ENCODE measurements around the gene IGFLR1. TPM values are rescaled to one million over a fixed set of nuclear protein-coding genes. Genes with fewer than 3 reads are reported as not detected.

Gene IGFLR1
- total RNA-seq, 1 donor from 2014 or later, result 138 TPM

DNA sequence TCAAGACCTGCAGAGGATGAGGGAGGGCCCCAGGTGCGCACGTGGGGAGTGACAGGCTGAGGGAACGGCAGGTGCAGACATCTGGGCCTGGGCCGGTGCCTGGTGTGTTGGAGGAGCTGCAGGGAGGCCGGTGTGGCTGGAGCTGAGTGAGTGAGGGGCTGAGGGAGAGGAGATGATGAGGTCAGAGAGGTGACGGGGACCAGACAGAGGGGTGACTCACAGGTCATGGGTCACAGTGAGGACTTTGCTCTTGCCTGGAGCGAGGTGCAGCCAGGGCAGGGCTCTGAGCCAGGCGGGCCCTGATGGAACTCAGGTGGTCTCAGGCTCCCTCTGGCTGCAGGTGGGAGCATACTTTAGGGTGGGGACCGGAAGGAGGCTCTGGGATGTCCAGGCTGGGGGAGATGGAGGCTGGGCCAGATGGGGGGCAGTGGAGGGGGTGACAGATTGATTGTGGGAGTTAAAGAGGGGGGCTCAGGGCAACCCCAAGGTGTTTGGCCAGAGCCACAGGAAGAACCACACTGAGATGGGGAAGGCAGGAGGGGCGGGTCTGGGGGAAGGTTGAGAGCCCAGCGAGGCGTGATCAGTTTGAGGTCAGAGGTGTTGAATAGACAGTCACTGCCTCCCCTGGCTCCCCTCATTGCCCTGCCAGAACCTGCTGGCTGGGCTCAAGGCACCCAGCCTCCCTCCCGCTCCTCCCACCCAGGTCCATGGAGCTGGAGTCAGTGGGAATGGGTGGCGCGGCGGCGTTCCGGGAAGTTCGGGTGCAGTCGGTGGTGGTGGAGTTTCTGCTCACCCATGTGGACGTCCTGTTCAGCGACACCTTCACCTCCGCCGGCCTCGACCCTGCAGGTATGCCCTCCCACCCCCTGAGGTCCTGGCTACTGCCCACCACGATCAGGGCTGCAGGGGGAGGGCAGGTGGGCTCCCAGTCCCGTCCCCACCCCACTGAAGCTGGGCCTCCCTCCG, 41.5 kb upstream of the IGFLR1 start:
- Mint-ChIP-seq H3K27ac (no peak overlapping the region), H3K9me3 (no peaks in the 10 kb centered on the region), H3K4me3 (ENCODE audit: low read depth) (no peak overlapping the region), H3K36me3 (ENCODE audit: low read depth) (peaks cover 24% of the 10 kb centered on the region), H3K4me1 (ENCODE audit: low read depth) (peaks cover 3% of the 10 kb centered on the region), H3K27me3 (ENCODE audit: low read depth) (no peaks in the 10 kb centered on the region)
- intact Hi-C loops (cut with micrococcal nuclease), result no loop called here
- no peak for DNase-seq (ENCODE audit: low spot score)

DNA sequence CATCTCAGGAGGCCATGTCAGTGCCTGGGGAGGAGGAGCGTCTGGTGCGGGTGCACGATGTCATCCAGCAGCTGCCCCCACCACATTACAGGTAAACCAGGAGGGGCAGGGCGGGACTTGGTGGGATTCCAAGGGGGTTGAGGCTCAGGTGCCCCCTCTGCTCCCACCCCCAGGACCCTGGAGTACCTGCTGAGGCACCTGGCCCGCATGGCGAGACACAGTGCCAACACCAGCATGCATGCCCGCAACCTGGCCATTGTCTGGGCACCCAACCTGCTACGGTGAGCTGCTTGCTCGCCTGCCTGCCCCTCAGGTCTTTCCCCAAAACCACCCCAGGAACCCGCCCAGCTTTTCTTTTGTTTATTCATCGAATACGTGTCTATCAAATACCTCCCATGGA, 40.3 kb upstream of the IGFLR1 start:
- intact Hi-C loops (cut with micrococcal nuclease), result no loop called here
- H3K27me3 Mint-ChIP-seq (ENCODE audit: low read depth), result no peaks in the 10 kb centered on the region
- H3K36me3 Mint-ChIP-seq (ENCODE audit: low read depth), result peaks cover 24% of the 10 kb centered on the region
- no peak overlapping the region for H3K4me3 Mint-ChIP-seq (ENCODE audit: low read depth)
- H3K4me1 Mint-ChIP-seq (ENCODE audit: low read depth), result peaks cover 3% of the 10 kb centered on the region
- no peak for DNase-seq (ENCODE audit: low spot score)
- no peaks in the 10 kb centered on the region for H3K9me3 Mint-ChIP-seq
- no peak overlapping the region for H3K27ac Mint-ChIP-seq

DNA sequence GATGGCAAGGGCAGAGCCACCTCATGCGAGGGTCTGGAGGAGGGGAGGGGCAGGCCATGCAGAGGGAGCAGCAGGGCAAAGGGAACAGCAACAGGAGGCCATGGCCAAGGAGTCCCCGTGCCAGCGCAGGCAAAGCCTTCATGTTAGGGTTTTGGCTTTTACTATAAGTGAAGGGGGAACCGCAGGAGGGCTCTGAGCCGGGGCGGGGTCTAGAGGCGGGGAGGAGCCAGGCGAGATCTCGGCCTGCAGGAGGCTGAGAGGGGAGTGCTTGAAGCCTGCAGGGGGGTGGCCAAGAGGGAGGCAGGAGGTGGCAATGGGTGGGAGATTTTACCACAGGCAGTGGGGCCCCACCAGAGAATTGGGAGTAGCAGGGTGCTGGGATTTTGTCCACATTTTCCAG, 39.4 kb upstream of the IGFLR1 start:
- Mint-ChIP-seq H3K4me3 (ENCODE audit: low read depth) (no peak overlapping the region), H3K27ac (no peak overlapping the region), H3K27me3 (ENCODE audit: low read depth) (no peaks in the 10 kb centered on the region), H3K9me3 (no peaks in the 10 kb centered on the region), H3K4me1 (ENCODE audit: low read depth) (peaks cover 8% of the 10 kb centered on the region), H3K36me3 (ENCODE audit: low read depth) (peaks cover 24% of the 10 kb centered on the region)
- intact Hi-C loops (cut with micrococcal nuclease), result no loop called here
- DNase-seq (ENCODE audit: low spot score), result no peak

DNA sequence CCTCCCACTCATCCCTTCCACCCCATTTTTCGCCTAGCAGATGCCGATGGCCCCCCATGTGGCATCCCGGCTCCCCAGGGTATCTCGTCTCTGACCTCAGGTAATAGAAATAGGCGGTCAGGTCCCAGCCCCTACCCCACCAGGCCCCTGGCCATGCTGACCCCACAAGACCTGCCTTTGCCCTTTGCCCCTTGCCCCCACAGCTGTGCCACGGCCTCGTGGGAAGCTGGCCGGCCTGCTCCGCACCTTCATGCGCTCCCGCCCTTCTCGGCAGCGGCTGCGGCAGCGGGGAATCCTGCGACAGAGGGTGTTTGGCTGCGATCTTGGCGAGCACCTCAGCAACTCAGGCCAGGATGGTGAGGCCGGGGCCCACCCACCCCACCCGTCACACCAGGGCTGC, 38.5 kb upstream of the IGFLR1 start:
- Mint-ChIP-seq H3K27me3 (ENCODE audit: low read depth) (no peaks in the 10 kb centered on the region), H3K4me1 (ENCODE audit: low read depth) (peaks cover 15% of the 10 kb centered on the region), H3K27ac (no peak overlapping the region), H3K36me3 (ENCODE audit: low read depth) (peaks cover 24% of the 10 kb centered on the region), H3K9me3 (no peaks in the 10 kb centered on the region), H3K4me3 (ENCODE audit: low read depth) (no peak overlapping the region)
- intact Hi-C loops (cut with micrococcal nuclease), result no loop called here
- no peak for DNase-seq (ENCODE audit: low spot score)

DNA sequence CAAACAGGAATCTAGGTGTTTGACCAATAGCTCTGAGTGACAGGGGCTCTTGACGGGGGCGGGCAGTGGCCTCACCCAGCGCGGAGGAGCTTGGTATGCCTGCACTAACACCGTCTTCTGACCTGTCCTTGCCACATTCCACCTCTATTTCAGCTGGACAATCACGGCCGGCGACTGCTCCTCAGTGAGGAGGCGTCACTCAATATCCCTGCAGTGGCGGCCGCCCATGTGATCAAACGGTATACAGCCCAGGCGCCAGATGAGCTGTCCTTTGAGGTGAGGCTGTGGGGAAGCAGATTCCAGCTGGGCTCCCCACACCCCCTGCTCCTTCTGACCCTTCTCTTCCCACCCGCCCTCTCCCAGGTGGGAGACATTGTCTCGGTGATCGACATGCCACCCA, 37.8 kb upstream of the IGFLR1 start:
- Mint-ChIP-seq H3K27ac (no peak overlapping the region), H3K4me3 (ENCODE audit: low read depth) (no peak overlapping the region), H3K9me3 (no peaks in the 10 kb centered on the region), H3K36me3 (ENCODE audit: low read depth) (peaks cover 24% of the 10 kb centered on the region), H3K27me3 (ENCODE audit: low read depth) (no peaks in the 10 kb centered on the region), H3K4me1 (ENCODE audit: low read depth) (peaks cover 15% of the 10 kb centered on the region)
- DNase-seq (ENCODE audit: low spot score), result no peak
- intact Hi-C loops (cut with micrococcal nuclease), result no loop called here

DNA sequence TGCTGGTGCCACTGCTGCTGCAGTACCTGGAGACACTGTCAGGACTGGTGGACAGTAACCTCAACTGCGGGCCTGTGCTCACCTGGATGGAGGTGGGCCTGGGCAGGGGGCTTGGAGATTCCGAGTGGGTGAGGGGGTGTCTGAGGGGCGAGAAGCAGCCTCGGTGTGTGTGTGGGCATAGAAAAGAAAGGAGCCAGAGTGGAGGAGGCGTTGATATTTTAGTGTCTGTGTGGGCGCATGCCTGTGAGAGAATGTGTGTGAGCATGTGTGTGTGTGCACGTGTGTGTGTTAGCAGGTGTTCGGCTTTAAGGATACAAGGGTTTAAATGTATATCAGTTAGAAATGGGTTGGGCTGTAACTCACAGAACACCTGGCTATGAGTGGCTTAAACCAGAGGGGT, 36.8 kb upstream of the IGFLR1 start:
- Mint-ChIP-seq H3K4me3 (ENCODE audit: low read depth) (no peak overlapping the region), H3K27me3 (ENCODE audit: low read depth) (no peaks in the 10 kb centered on the region), H3K27ac (no peak overlapping the region), H3K36me3 (ENCODE audit: low read depth) (peaks cover 24% of the 10 kb centered on the region), H3K9me3 (no peaks in the 10 kb centered on the region), H3K4me1 (ENCODE audit: low read depth) (peaks cover 21% of the 10 kb centered on the region)
- DNase-seq (ENCODE audit: low spot score), result no peak
- intact Hi-C loops (cut with micrococcal nuclease), result no loop called here

DNA sequence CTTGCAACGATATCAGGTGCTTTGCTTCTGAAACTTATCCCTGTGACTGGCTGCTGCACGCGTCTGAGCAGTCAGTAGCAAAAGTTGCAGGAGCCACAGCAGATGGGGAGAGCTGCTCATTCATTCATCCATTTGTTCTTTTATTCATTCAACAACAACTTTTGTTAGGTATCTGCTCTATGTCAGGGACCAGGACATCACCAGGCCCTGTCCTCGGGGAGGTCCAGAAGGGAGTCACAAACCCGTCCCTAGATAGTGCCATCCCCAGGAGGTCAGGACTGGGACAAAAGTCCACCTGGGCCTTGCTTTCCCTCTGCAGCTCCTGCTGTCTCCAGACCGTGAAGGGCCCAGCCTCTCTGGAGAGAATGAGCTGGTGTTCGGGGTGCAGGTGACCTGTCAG, 35.7 kb upstream of the IGFLR1 start:
- Mint-ChIP-seq H3K36me3 (ENCODE audit: low read depth) (peaks cover 17% of the 10 kb centered on the region), H3K27me3 (ENCODE audit: low read depth) (no peaks in the 10 kb centered on the region), H3K9me3 (no peaks in the 10 kb centered on the region), H3K27ac (no peak overlapping the region), H3K4me1 (ENCODE audit: low read depth) (peaks cover 21% of the 10 kb centered on the region), H3K4me3 (ENCODE audit: low read depth) (no peak overlapping the region)
- DNase-seq (ENCODE audit: low spot score), result no peak
- intact Hi-C loops (cut with micrococcal nuclease), result no loop called here

DNA sequence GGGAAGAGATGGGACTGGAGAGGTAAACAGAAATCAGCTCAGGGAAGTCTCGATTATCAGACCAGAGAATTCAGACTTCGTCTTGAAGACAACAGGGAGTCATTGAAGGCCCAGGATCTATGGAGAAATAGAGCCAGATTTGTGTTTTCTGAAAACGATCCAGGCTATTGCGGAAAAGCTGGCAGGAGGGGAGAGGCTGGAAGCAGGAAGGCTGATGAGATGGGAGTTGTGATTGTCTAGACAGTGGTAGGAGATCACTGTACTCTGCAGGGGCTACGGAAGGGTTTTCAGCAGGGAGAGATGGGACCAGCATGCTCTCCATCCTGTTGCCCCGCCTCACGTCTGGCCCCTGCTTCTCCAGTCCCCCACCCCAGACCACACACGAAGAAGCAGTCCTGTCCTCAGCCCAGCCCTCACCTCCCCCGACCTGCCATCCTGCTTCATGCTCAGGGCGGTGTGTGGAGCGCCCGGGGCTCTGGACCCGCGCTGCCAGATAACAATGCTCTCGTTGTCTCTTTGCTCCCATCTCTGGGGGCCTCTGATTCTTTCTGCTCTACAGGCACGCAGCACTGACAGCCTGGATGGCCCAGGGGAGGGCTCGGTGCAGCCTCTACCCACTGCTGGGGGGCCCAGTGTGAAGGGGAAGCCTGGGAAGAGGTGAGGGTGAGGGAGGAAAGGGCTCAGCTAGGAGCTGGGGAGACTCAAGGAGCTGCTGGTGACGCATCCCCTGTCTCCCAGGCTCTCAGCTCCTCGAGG, 35.0 kb upstream of the IGFLR1 start:
- intact Hi-C loops (cut with micrococcal nuclease), result no loop called here
- Mint-ChIP-seq H3K27me3 (ENCODE audit: low read depth) (no peaks in the 10 kb centered on the region), H3K9me3 (no peaks in the 10 kb centered on the region), H3K4me3 (ENCODE audit: low read depth) (peak overlapping the region; percentile 24), H3K4me1 (ENCODE audit: low read depth) (peaks cover 21% of the 10 kb centered on the region), H3K27ac (no peak overlapping the region), H3K36me3 (ENCODE audit: low read depth) (peaks cover 13% of the 10 kb centered on the region)
- no peak for DNase-seq (ENCODE audit: low spot score)

DNA sequence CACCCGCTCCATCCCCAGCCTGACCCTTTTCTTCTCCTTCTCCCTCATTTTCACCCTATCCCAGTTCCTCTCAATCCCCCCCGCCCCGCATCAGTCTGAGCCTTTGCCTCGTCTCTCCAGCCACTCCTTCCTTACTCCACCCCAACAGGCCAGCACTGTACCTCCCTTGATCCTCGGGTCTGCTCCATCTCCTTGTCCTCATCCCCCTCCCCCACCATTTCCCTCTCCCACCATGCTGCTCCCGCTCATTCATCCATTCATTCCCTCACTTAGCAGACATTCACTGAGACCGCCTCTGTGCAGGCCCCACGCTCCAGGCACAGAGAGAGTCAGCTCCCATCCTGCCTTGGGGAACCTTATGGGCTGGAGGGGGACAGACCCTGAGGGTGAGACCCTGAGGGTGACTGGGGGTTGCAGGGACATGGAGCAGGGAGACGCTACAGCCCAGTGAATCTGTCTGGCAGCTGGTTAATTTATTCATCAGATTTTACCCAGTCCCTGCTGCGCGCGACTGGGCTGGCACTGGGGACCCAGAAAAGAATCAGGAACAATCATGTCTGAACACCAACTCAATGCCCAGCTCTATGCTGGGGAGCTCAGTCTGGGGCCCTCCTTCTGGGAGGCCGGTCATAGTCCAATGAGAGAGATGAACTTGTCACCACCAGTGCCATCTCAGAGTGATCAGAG, 34.0 kb upstream of the IGFLR1 start:
- H3K27ac Mint-ChIP-seq, result peak overlapping the region; percentile 73
- no peaks in the 10 kb centered on the region for H3K27me3 Mint-ChIP-seq (ENCODE audit: low read depth)
- intact Hi-C loops (cut with micrococcal nuclease), result no loop called here
- peak overlapping the region; percentile 86 for H3K4me3 Mint-ChIP-seq (ENCODE audit: low read depth)
- H3K9me3 Mint-ChIP-seq, result no peaks in the 10 kb centered on the region
- peaks cover 21% of the 10 kb centered on the region for H3K4me1 Mint-ChIP-seq (ENCODE audit: low read depth)
- peaks cover 7% of the 10 kb centered on the region for H3K36me3 Mint-ChIP-seq (ENCODE audit: low read depth)
- DNase-seq (ENCODE audit: low spot score), result no peak

DNA sequence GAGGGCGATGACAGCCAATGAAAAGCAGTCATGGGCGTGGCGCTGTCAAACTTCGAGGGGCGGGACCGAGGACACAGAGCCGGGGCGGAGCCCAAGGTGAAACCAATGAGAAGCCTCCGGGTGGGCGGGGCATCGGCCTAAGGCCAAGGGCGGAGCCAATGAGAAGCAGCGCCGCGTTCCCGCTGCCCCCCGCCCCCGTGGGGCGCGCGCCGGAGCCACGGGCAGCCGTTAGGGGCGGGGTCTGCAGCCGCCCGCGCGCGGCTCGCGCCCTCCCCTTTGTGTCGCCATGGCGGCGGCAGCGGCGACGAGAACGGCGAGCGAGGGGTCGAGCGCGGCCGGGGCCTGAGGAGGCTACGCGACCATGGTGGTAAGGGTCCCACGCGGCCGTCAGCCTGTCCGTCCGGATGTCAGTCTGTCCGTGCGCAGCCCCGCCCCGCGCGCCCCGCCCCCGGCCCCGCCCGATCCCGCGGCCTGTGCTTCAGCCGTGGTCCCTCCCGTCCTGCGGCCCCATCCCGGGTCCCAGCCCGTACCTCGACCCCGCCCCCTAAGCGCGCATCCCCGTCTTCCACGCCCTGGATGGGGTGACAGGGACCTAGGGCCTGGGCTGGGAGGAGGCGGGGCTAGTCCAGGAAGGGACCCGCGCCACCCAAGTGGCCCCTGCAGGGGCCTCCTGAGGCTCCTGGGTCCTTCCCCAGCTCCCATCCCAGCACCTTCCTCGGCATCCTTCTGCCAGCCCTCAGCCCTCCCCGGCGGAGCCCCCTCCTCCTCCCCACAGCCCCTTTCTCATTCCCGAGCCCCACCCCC, 33.2 kb upstream of the IGFLR1 start, which contains the start of gene ARHGAP33:
TSS of gene ARHGAP33 (plus strand) at position 267 of the 804 bp plus-strand sequence. CDS start at position 362, 95 bp downstream.
- intact Hi-C loops (cut with micrococcal nuclease), result loop anchor here (1.0 to 2.0 kb wide), 3 partner anchors 17 to 58 kb away; partner anchors contain the start of genes LIN37 and PROSER3
- H3K27me3 Mint-ChIP-seq (ENCODE audit: low read depth), result no peaks in the 10 kb centered on the region
- peak within 1 kb of the TSS; percentile 86 for H3K4me3 Mint-ChIP-seq (ENCODE audit: low read depth)
- peak within 1 kb of the TSS; percentile 73 for H3K27ac Mint-ChIP-seq
- peaks cover 21% of the 10 kb centered on the region for H3K4me1 Mint-ChIP-seq (ENCODE audit: low read depth)
- peaks cover 5% of the 10 kb centered on the region for H3K36me3 Mint-ChIP-seq (ENCODE audit: low read depth)
- peak; percentile 99 for DNase-seq (ENCODE audit: low spot score)
- no peaks in the 10 kb centered on the region for H3K9me3 Mint-ChIP-seq

DNA sequence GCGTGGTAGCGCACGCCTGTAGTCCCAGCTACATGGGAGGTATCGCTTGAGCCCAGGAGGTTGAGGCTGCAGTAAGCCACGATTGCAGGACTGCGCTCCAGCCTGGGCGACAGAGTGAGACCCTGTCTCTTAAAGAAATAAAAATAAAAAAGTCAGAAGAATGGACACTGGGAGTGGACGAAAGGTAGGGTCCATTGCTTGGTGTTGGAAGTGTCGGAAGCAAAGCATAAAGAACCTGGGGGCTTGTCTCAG, 32.7 kb upstream of the IGFLR1 start:
- Mint-ChIP-seq H3K4me3 (ENCODE audit: low read depth) (peak overlapping the region; percentile 83), H3K9me3 (no peaks in the 10 kb centered on the region), H3K27me3 (ENCODE audit: low read depth) (no peaks in the 10 kb centered on the region), H3K27ac (peak overlapping the region; percentile 20), H3K36me3 (ENCODE audit: low read depth) (peaks cover 8% of the 10 kb centered on the region), H3K4me1 (ENCODE audit: low read depth) (peaks cover 21% of the 10 kb centered on the region)
- DNase-seq (ENCODE audit: low spot score), result no peak
- intact Hi-C loops (cut with micrococcal nuclease), result loop anchor here (1.0 to 2.0 kb wide), 3 partner anchors 16 to 58 kb away; partner anchors contain the start of genes LIN37 and PROSER3
